A673 (cell line): Measurements from ENCODE around the gene CAMK2G. TPM values are rescaled to one million over a fixed set of nuclear protein-coding genes. Genes with fewer than 3 reads are reported as not detected.

Experiments
- BruUV-seq: library from RNA; stranded (reverse); fragments of 400-500 nt; replicated peaks from 2 replicates; lab custom pipeline; 2021; lab: Mats Ljungman, UMichigan
- CTCF ChIA-PET: fragments of 300-600 bp; sonication (Branson Sonifier 250); formaldehyde crosslinking; loops from one replicate; lab custom pipeline; 2022; ENCODE audit warnings: antibody characterized with exemption; lab: Charles Lee
- POLR2A ChIA-PET: fragments of 300-600 bp; sonication (Branson Sonifier 250); formaldehyde crosslinking; loops from one replicate; lab custom pipeline; 2022; ENCODE audit warnings: antibody characterized with exemption; ENCODE audit not compliant: low non-redundant PET; lab: Charles Lee
- DNase-seq: peaks from one replicate; pipeline ENCODE4 v3.0.0-alpha.2; 2015; ENCODE audit warnings: low spot score
- H3K27ac ChIP-seq: fragments of 200-600 bp; sonication (generic); 2 replicates; pipeline ENCODE4 v1.5.1; 2016; ENCODE audit warnings: mixed run types, low read depth, mild to moderate bottlenecking, mixed read lengths, antibody characterized with exemption, low read length; ENCODE audit not compliant: poor library complexity, severe bottlenecking
- H3K27me3 ChIP-seq: fragments of 200-600 bp; sonication (generic); replicated peaks from 2 replicates; pipeline ENCODE4 v1.6.1; 2017; ENCODE audit warnings: mixed run types, low read depth, mild to moderate bottlenecking, mixed read lengths, antibody characterized with exemption, low read length; ENCODE audit not compliant: insufficient read depth, poor library complexity
- H3K36me3 ChIP-seq: fragments of 200-600 bp; sonication (generic); 2 replicates; pipeline ENCODE4 v1.6.1; 2016; ENCODE audit warnings: mixed run types, mild to moderate bottlenecking, mixed read lengths, antibody characterized with exemption, low read length; ENCODE audit not compliant: insufficient read depth, poor library complexity, severe bottlenecking
- H3K4me1 ChIP-seq: fragments of 200-600 bp; sonication (generic); 2 replicates; pipeline ENCODE4 v1.6.1; 2017; ENCODE audit warnings: mixed run types, mild to moderate bottlenecking, mixed read lengths, antibody characterized with exemption, low read length; ENCODE audit not compliant: insufficient read depth, poor library complexity, severe bottlenecking
- H3K4me3 ChIP-seq: fragments of 200-600 bp; sonication (generic); 2 replicates; pipeline ENCODE4 v1.5.1; 2016; ENCODE audit warnings: low read depth, mixed run types, mild to moderate bottlenecking, mixed read lengths, low read length; ENCODE audit not compliant: poor library complexity, severe bottlenecking
- H3K9me3 ChIP-seq: fragments of 200-600 bp; sonication (generic); 2 replicates; pipeline ENCODE4 v1.6.1; 2016; ENCODE audit warnings: mixed run types, low read depth, mild to moderate bottlenecking, mixed read lengths, antibody characterized with exemption, low read length; ENCODE audit not compliant: poor library complexity, severe bottlenecking
- CTCF ChIP-seq: fragments of 300-800, 200-600 bp; sonication (generic); conservative IDR thresholded peaks from 2 replicates; pipeline ENCODE4 v1.5.1; 2017; ENCODE audit warnings: low read depth, mild to moderate bottlenecking, antibody characterized with exemption, low read length, moderate library complexity, mixed read lengths
- EZH2 ChIP-seq: fragments of 200-600 bp; sonication (generic); IDR thresholded peaks from 2 replicates; pipeline ENCODE4 v1.6.1; 2017; ENCODE audit warnings: borderline replicate concordance, low read depth, mild to moderate bottlenecking, mixed read lengths, antibody characterized with exemption, low read length; ENCODE audit not compliant: poor library complexity, severe bottlenecking
- intact Hi-C: fragments of 100-400 bp; cut with micrococcal nuclease; formaldehyde crosslinking; loops from one replicate; pipeline ENCODE4 v1.10.0; 2022; ENCODE audit not compliant: unreplicated experiment
- total RNA-seq: library from RNA; stranded (reverse); gene quantifications from 2 replicates; pipeline ENCODE4 v1.2.3, GENCODE V29; 2021

The CAMK2G gene
- total RNA-seq, 1 experiment from 2014 or later: 32.7 TPM

GRCh38 chr10:73814896-73815718 lies 59.2 kb downstream of the CAMK2G start:
- intact Hi-C loops: no loop called here
- TF ChIP-seq EZH2 (no peak), CTCF (peak; percentile 49; the same call in 1 of the 2 replicates)
- no peaks in the 10 kb centered on the region for H3K4me1 ChIP-seq
- BruUV-seq: no TSS peak
- peaks cover 5% of the 10 kb centered on the region for H3K36me3 ChIP-seq
- H3K9me3 ChIP-seq: no peaks in the 10 kb centered on the region
- H3K27ac ChIP-seq: no peak overlapping the region
- ChIA-PET POLR2A (no interaction called here), CTCF (no interaction called here)
- no peaks in the 10 kb centered on the region for H3K27me3 ChIP-seq
- peak; percentile 49 for DNase-seq
- no peak overlapping the region for H3K4me3 ChIP-seq

GRCh38 chr10:73814276-73814895 lies 60.0 kb downstream of the CAMK2G start:
- Histone ChIP-seq H3K9me3 (no peaks in the 10 kb centered on the region), H3K27me3 (no peaks in the 10 kb centered on the region), H3K36me3 (peaks cover 5% of the 10 kb centered on the region), H3K27ac (no peak overlapping the region), H3K4me1 (no peaks in the 10 kb centered on the region), H3K4me3 (no peak overlapping the region)
- ChIA-PET POLR2A (no interaction called here), CTCF (no interaction called here)
- intact Hi-C loops: no loop called here
- no TSS peak for BruUV-seq
- DNase-seq: no peak
- no peak for TF ChIP-seq CTCF
- TF ChIP-seq EZH2: no peak

- POLR2A ChIA-PET: interaction anchor here (0.7 kb wide), 1 partner anchor 236 kb away, joined by 3 read pairs; no protein-coding TSS in a partner anchor
- Histone ChIP-seq H3K4me3 (no peak overlapping the region), H3K27me3 (no peaks in the 10 kb centered on the region), H3K4me1 (no peaks in the 10 kb centered on the region), H3K36me3 (peaks cover 6% of the 10 kb centered on the region), H3K9me3 (no peaks in the 10 kb centered on the region), H3K27ac (no peak overlapping the region)
- TF ChIP-seq CTCF (no peak), EZH2 (no peak)
- CTCF ChIA-PET: no interaction called here
- intact Hi-C loops: no loop called here
- no peak for DNase-seq
- BruUV-seq: no TSS peak
Measured at GRCh38 chr10:73813333-73813732, 61.0 kb downstream of the CAMK2G start.
